IMR-90 (cell line): ENCODE measurements around the gene CYSTM1. TPM values are rescaled to one million over a fixed set of nuclear protein-coding genes. Genes with fewer than 3 reads are reported as not detected.

ENCODE experiments used
- ATAC-seq: fragments of 200-7000 bp; cut with Tn5 transposase; 2 replicates; pipeline ENCODE4 v1.9.1; 2020; ENCODE audit warnings: low read depth, mild to moderate bottlenecking, moderate library complexity
- BruUV-seq: library from RNA; stranded (reverse); fragments of 400-500 nt; replicated peaks from 2 replicates; lab custom pipeline; 2021; lab: Mats Ljungman, UMichigan
- CTCF ChIA-PET: fragments of 300-600 bp; formaldehyde crosslinking; extraction: SDS; loops from one replicate; lab custom pipeline; 2021; ENCODE audit warnings: antibody characterized with exemption; lab: Yijun Ruan, JAX
- POLR2A ChIA-PET: fragments of 300-600 bp; sonication (Branson Sonifier 250); formaldehyde crosslinking; loops from one replicate; lab custom pipeline; 2022; ENCODE audit warnings: antibody characterized with exemption; ENCODE audit not compliant: unreplicated experiment; lab: Charles Lee
- DNase-seq: peaks from one replicate; pipeline ENCODE4 v3.0.0; 2013
- H2AFZ ChIP-seq: replicated peaks from 2 replicates; pipeline ENCODE3; 2013; ENCODE audit warnings: low read length, mild to moderate bottlenecking; ENCODE audit not compliant: poor library complexity
- H2AK5ac ChIP-seq: 2 replicates; pipeline ENCODE4 v1.6.1; 2013; ENCODE audit warnings: low read depth, low read length, inconsistent platforms
- H2AK9ac ChIP-seq: replicated peaks from 2 replicates; pipeline ENCODE3; 2013; ENCODE audit warnings: mild to moderate bottlenecking, low read depth, low read length, moderate library complexity; ENCODE audit not compliant: poor library complexity
- H2BK120ac ChIP-seq: 2 replicates; pipeline ENCODE4 v1.6.1; 2013; ENCODE audit warnings: low read depth, low read length, inconsistent platforms
- H2BK15ac ChIP-seq: 3 replicates; pipeline ENCODE4 v1.6.1; 2013; ENCODE audit warnings: low read depth, low read length, inconsistent platforms
- H2BK20ac ChIP-seq: 2 replicates; pipeline ENCODE4 v1.6.1; 2013; ENCODE audit warnings: low read depth, mild to moderate bottlenecking, inconsistent platforms, low read length, moderate library complexity
- H2BK5ac ChIP-seq: 2 replicates; pipeline ENCODE4 v1.6.1; 2013; ENCODE audit warnings: mild to moderate bottlenecking, low read depth, low read length, inconsistent platforms; ENCODE audit not compliant: poor library complexity, severe bottlenecking
- H3K14ac ChIP-seq: replicated peaks from 2 replicates; pipeline ENCODE4 v1.6.1; 2013; ENCODE audit warnings: low read depth, low read length, inconsistent platforms
- H3K18ac ChIP-seq: 2 replicates; pipeline ENCODE4 v1.6.1; 2013; ENCODE audit warnings: low read depth, low read length, control low read depth
- H3K23ac ChIP-seq: 2 replicates; pipeline ENCODE4 v1.6.1; 2013; ENCODE audit warnings: low read depth, low read length, inconsistent platforms
- H3K27ac ChIP-seq: 2 replicates; pipeline ENCODE4 v1.5.1; 2013; ENCODE audit warnings: mild to moderate bottlenecking, control low read depth, low read length; ENCODE audit not compliant: insufficient read depth
- H3K27me3 ChIP-seq: 2 replicates; pipeline ENCODE4 v1.6.1; 2013; ENCODE audit warnings: low read length; ENCODE audit not compliant: control insufficient read depth, insufficient read depth
- H3K36me3 ChIP-seq: 2 replicates; pipeline ENCODE4 v1.6.1; 2013; ENCODE audit warnings: low read length, mixed read lengths; ENCODE audit not compliant: control insufficient read depth, insufficient read depth
- H3K4ac ChIP-seq: 2 replicates; pipeline ENCODE4 v1.6.1; 2013; ENCODE audit warnings: low read depth, low read length, inconsistent platforms
- H3K4me1 ChIP-seq: 2 replicates; pipeline ENCODE4 v1.6.1; 2013; ENCODE audit warnings: low read length, mixed read lengths; ENCODE audit not compliant: control insufficient read depth, insufficient read depth
- H3K4me2 ChIP-seq: 2 replicates; pipeline ENCODE4 v1.6.1; 2013; ENCODE audit warnings: low read depth, mild to moderate bottlenecking, control low read depth, low read length, moderate library complexity
- H3K4me3 ChIP-seq: 2 replicates; pipeline ENCODE4 v1.5.1; 2013; ENCODE audit warnings: low read depth, mild to moderate bottlenecking, control low read depth, low read length, moderate library complexity; ENCODE audit not compliant: insufficient read depth
- H3K56ac ChIP-seq: 2 replicates; pipeline ENCODE4 v1.6.1; 2013; ENCODE audit warnings: low read length, inconsistent platforms; ENCODE audit not compliant: insufficient read depth; ENCODE audit errors: extremely low read depth
- H3K79me1 ChIP-seq, 2 experiments: 2 replicates each; pipeline ENCODE4 v1.6.1; 2013; ENCODE audit warnings: low read length in 2 of 2, inconsistent platforms in 1 of 2, low read depth in 1 of 2
- H3K9ac ChIP-seq: 2 replicates; pipeline ENCODE4 v1.6.1; 2013; ENCODE audit warnings: low read depth, low read length, control low read depth
- H3K9me1 ChIP-seq: 2 replicates; pipeline ENCODE4 v1.6.1; 2013; ENCODE audit warnings: low read length, inconsistent platforms; ENCODE audit not compliant: insufficient read depth
- H3K9me3 ChIP-seq: 2 replicates; pipeline ENCODE4 v1.6.1; 2013; ENCODE audit warnings: low read length; ENCODE audit not compliant: control insufficient read depth, insufficient read depth
- H4K20me1 ChIP-seq: 2 replicates; pipeline ENCODE4 v1.6.1; 2013; ENCODE audit warnings: low read length, inconsistent platforms; ENCODE audit not compliant: insufficient read depth
- H4K5ac ChIP-seq: 2 replicates; pipeline ENCODE4 v1.6.1; 2013; ENCODE audit warnings: mild to moderate bottlenecking, low read depth, low read length, control low read depth
- H4K8ac ChIP-seq, 2 experiments: 2 replicates each; pipeline ENCODE4 v1.6.1; 2013; ENCODE audit warnings: low read depth in 2 of 2, low read length in 2 of 2, control low read depth in 1 of 2, inconsistent platforms in 1 of 2
- H4K91ac ChIP-seq: 2 replicates; pipeline ENCODE4 v1.6.1; 2013; ENCODE audit warnings: low read depth, low read length, inconsistent platforms; ENCODE audit not compliant: insufficient read depth
- BHLHE40 ChIP-seq: fragments of 150-350 bp; IDR thresholded peaks from 2 replicates; pipeline ENCODE4 v1.6.1; 2016; ENCODE audit warnings: mild to moderate bottlenecking, low read depth, low read length
- CEBPB ChIP-seq: IDR thresholded peaks from 2 replicates; pipeline ENCODE4 v1.6.1; 2012; ENCODE audit warnings: low read depth, low read length, improper control_type of control experiment
- CHD1 ChIP-seq: IDR thresholded peaks from 2 replicates; pipeline ENCODE4 v1.6.1; 2012; ENCODE audit warnings: low read depth, low read length, improper control_type of control experiment
- CTCF ChIP-seq: conservative IDR thresholded peaks from 2 replicates; pipeline ENCODE4 v1.5.1; 2012; ENCODE audit warnings: mild to moderate bottlenecking, low read depth, low read length, improper control_type of control experiment
- ELK1 ChIP-seq: fragments of 150-350 bp; IDR thresholded peaks from 2 replicates; pipeline ENCODE4 v1.6.1; 2016; ENCODE audit warnings: low read depth, mild to moderate bottlenecking, low read length, moderate library complexity, borderline replicate concordance
- FOS ChIP-seq: fragments of 150-350 bp; IDR thresholded peaks from 2 replicates; pipeline ENCODE4 v1.6.1; 2016; ENCODE audit warnings: low read depth, low read length
- MXI1 ChIP-seq: IDR thresholded peaks from 2 replicates; pipeline ENCODE4 v1.6.1; 2012; ENCODE audit warnings: low read depth, mild to moderate bottlenecking, low read length, moderate library complexity, borderline replicate concordance
- NFE2L2 ChIP-seq: fragments of 150-350 bp; IDR thresholded peaks from 2 replicates; pipeline ENCODE4 v1.6.1; 2016; ENCODE audit warnings: low read depth, mild to moderate bottlenecking, low read length
- RCOR1 ChIP-seq: IDR thresholded peaks from 2 replicates; pipeline ENCODE4 v1.6.1; 2012; ENCODE audit warnings: mild to moderate bottlenecking, low read length, improper control_type of control experiment; ENCODE audit not compliant: insufficient replicate concordance
- RFX5 ChIP-seq: IDR thresholded peaks from 2 replicates; pipeline ENCODE4 v1.8.0; 2012; ENCODE audit warnings: low read depth, mild to moderate bottlenecking, low read length, moderate library complexity
- SMC3 ChIP-seq: fragments of 150-350 bp; IDR thresholded peaks from 2 replicates; pipeline ENCODE4 v1.6.1; 2016; ENCODE audit warnings: low read depth, mild to moderate bottlenecking, antibody characterized with exemption, low read length, moderate library complexity
- USF2 ChIP-seq: fragments of 150-350 bp; IDR thresholded peaks from 2 replicates; pipeline ENCODE4 v1.6.1; 2017; ENCODE audit warnings: mild to moderate bottlenecking, antibody characterized with exemption, low read length, low read depth
- WGBS, 2 experiments: methylation state at CpG; one replicate each; pipeline versions ENCODE4 v1.1.5 to v1.1.7; 2013; ENCODE audit warnings: missing lambda C conversion rate in 2 of 2; ENCODE audit not compliant: insufficient read length in 1 of 2; ENCODE audit errors: extremely low coverage in 2 of 2; 5-methylcytosine and 5-hydroxymethylcytosine counted together
- dilution Hi-C: fragments of 300-500 bp; cut with HindIII; formaldehyde crosslinking; loops from one replicate; pipeline ENCODE4 v1.14.3; 2018; ENCODE audit warnings: low sequenced_read_pairs; ENCODE audit not compliant: unreplicated experiment
- in situ Hi-C: fragments of 300-500 bp; cut with MboI; formaldehyde crosslinking; loops from 3 replicates; pipeline ENCODE4 v1.14.3; 2019; ENCODE audit warnings: low sequenced_read_pairs, inconsistent platforms, mixed read lengths
- intact Hi-C: fragments of 100-400 bp; cut with micrococcal nuclease; formaldehyde crosslinking; loops from 2 replicates; pipeline ENCODE4 v1.10.0; 2022
- polyA plus RNA-seq, 3 experiments: library from polyadenylated mRNA; depleted of rRNA; stranded (reverse); fragments of >200 nt; gene quantifications; 2 replicates each; pipeline ENCODE4 v1.2.3, GENCODE V29; 2012; ENCODE audit warnings: low replicate concordance in 1 of 3
- total RNA-seq: library from RNA; depleted of rRNA; stranded (reverse); fragments of >200 nt; gene quantifications from 2 replicates; pipeline ENCODE4 v1.2.3, GENCODE V29; 2012

The CYSTM1 gene
- total and polyA plus RNA-seq, 2 of the 4 experiments (the other 2 are of a cell fraction), result 7.3 to 15.0 TPM

- in situ Hi-C loops (no loop called here), intact Hi-C loops (loop anchor here (2.0 kb wide), 1 partner anchor 185 kb away; no protein-coding TSS in a partner anchor), dilution Hi-C loops (no loop called here)
- Histone ChIP-seq H4K5ac (no peak overlapping the region), H3K27ac (no peak overlapping the region), H3K4me3 (no peak overlapping the region), H3K23ac (no peak overlapping the region), H2BK15ac (no peak overlapping the region), H3K79me1 (peaks cover 0 to 12% of the 10 kb centered on the region in 2 experiments; a peak in 2 of 4 replicates), H3K36me3 (no peaks in the 10 kb centered on the region), H2BK20ac (no peak overlapping the region), H2BK120ac (no peak overlapping the region), H4K91ac (no peak overlapping the region), H3K56ac (no peak overlapping the region), H3K9ac (no peak overlapping the region), H3K14ac (no peak overlapping the region), H3K4ac (no peak overlapping the region), H4K20me1 (no peaks in the 10 kb centered on the region), H2BK5ac (no peak overlapping the region), H3K27me3 (no peaks in the 10 kb centered on the region), H2AK5ac (no peak overlapping the region), H3K18ac (no peak overlapping the region), H2AK9ac (no peak overlapping the region), H3K4me1 (peaks cover 8% of the 10 kb centered on the region; the same call in 1 of the 2 replicates), H3K4me2 (no peak overlapping the region), H2AFZ (no peak overlapping the region), H4K8ac (no peak overlapping the region; a peak in 1 of 4 replicates), H3K9me1 (peaks cover 4% of the 10 kb centered on the region; the same call in 1 of the 2 replicates), H3K9me3 (no peaks in the 10 kb centered on the region)
- no peak for DNase-seq
- CTCF ChIA-PET, result interaction anchor here (0.6 kb wide), 1 partner anchor 463 kb away, joined by 4 read pairs; no protein-coding TSS in a partner anchor
- no peak for TF ChIP-seq CTCF
- TF ChIP-seq BHLHE40, result no peak
- TF ChIP-seq SMC3, result no peak
- TF ChIP-seq RFX5, result no peak
- no peak for TF ChIP-seq MXI1
- no peak for TF ChIP-seq NFE2L2
- TF ChIP-seq RCOR1, result no peak
- no peak for TF ChIP-seq USF2
- TF ChIP-seq ELK1, result no peak
- no peak for TF ChIP-seq FOS
- no peak for TF ChIP-seq CEBPB
- no peak for TF ChIP-seq CHD1
- no TSS peak for BruUV-seq
- POLR2A ChIA-PET, result no interaction called here
- no CpG with 5 or more reads among the region's 2 CpGs for WGBS, 2 experiments
- ATAC-seq, result no peak
These were observed 974 bp upstream of the CYSTM1 start for GRCh38 chr5:140174014-140174413.
